Mesodermal cell (in vitro differentiated cells): ENCODE results near the gene ITGAL.

ENCODE experiments used
- H3K27ac ChIP-seq: 2 replicates; pipeline ENCODE4 v1.7.0; 2013; ENCODE audit warnings: mild to moderate bottlenecking, low read depth, low read length, moderate library complexity; ENCODE audit not compliant: severe bottlenecking
- H3K36me3 ChIP-seq: 2 replicates; pipeline ENCODE4 v1.7.1; 2013; ENCODE audit warnings: mild to moderate bottlenecking, low read length, moderate library complexity; ENCODE audit not compliant: control insufficient read depth, insufficient read depth
- H3K4me1 ChIP-seq: one replicate; pipeline ENCODE4 v1.7.1; 2013; ENCODE audit warnings: mild to moderate bottlenecking, low read length; ENCODE audit not compliant: insufficient read depth, control insufficient read depth, poor library complexity, severe bottlenecking
- H3K4me3 ChIP-seq: 2 replicates; pipeline ENCODE4 v1.7.0; 2013; ENCODE audit warnings: low read length, control low read depth, mild to moderate bottlenecking; ENCODE audit not compliant: insufficient read depth, poor library complexity, severe bottlenecking; ENCODE audit errors: extremely low read depth
- H3K9me3 ChIP-seq: 2 replicates; pipeline ENCODE4 v1.7.1; 2013; ENCODE audit warnings: mild to moderate bottlenecking, low read length, moderate library complexity; ENCODE audit not compliant: control insufficient read depth
- WGBS, 2 experiments: methylation state at CpG; one replicate each; pipeline ENCODE4 v1.1.5; 2013; ENCODE audit warnings: missing lambda C conversion rate in 2 of 2; ENCODE audit not compliant: insufficient coverage in 2 of 2; 5-methylcytosine and 5-hydroxymethylcytosine counted together

The ITGAL gene

GRCh38 chr16:30526823-30527634, 54.5 kb downstream of the ITGAL start:
- Histone ChIP-seq H3K4me3 (peak overlapping the region; percentile 70), H3K9me3 (no peaks in the 10 kb centered on the region)
- 0% methylated on average over 49 to 59 of the region's 79 CpGs for WGBS, 2 experiments

GRCh38 chr16:30527635-30528178, 55.2 kb downstream of the ITGAL start:
- H3K9me3 ChIP-seq: no peaks in the 10 kb centered on the region
- 49 to 57% methylated on average over 10 to 13 of the region's 14 CpGs for WGBS, 2 experiments
- H3K36me3 ChIP-seq: peaks cover 30% of the 10 kb centered on the region
- H3K4me3 ChIP-seq: no peak overlapping the region
- H3K4me1 ChIP-seq: peaks cover 7% of the 10 kb centered on the region
- H3K27ac ChIP-seq: peak overlapping the region; percentile 72

More at GRCh38 chr16:30526823-30527634, 54.5 kb downstream of the ITGAL start:
- Histone ChIP-seq H3K36me3 (peaks cover 23% of the 10 kb centered on the region), H3K27ac (peak overlapping the region; percentile 87), H3K4me1 (peaks cover 7% of the 10 kb centered on the region)

GRCh38 chr16:30528799-30529457, 56.4 kb downstream of the ITGAL start:
- H3K4me3 ChIP-seq: no peak overlapping the region
- 90 to 98% methylated on average over 4 of the region's 4 CpGs for WGBS, 2 experiments
- H3K36me3 ChIP-seq: peaks cover 34% of the 10 kb centered on the region
- H3K4me1 ChIP-seq: peaks cover 16% of the 10 kb centered on the region
- no peaks in the 10 kb centered on the region for H3K9me3 ChIP-seq
- no peak overlapping the region for H3K27ac ChIP-seq

GRCh38 chr16:30530163-30531037, 57.9 kb downstream of the ITGAL start:
- Histone ChIP-seq H3K36me3 (peaks cover 25% of the 10 kb centered on the region), H3K27ac (no peak overlapping the region), H3K4me1 (peaks cover 16% of the 10 kb centered on the region), H3K4me3 (no peak overlapping the region), H3K9me3 (no peaks in the 10 kb centered on the region)
- 96 to 100% methylated on average over 6 to 7 of the region's 13 CpGs for WGBS, 2 experiments

GRCh38 chr16:30532285-30533145, 60.0 kb downstream of the ITGAL start:
- Histone ChIP-seq H3K27ac (no peak overlapping the region), H3K9me3 (no peaks in the 10 kb centered on the region), H3K36me3 (peaks cover 30% of the 10 kb centered on the region), H3K4me3 (no peak overlapping the region), H3K4me1 (peaks cover 17% of the 10 kb centered on the region)
- 96 to 97% methylated on average over 47 to 53 of the region's 57 CpGs for WGBS, 2 experiments

- 85 to 90% methylated on average over 11 of the region's 11 CpGs for WGBS, 2 experiments
- no peaks in the 10 kb centered on the region for H3K9me3 ChIP-seq
- no peak overlapping the region for H3K27ac ChIP-seq
- peaks cover 12% of the 10 kb centered on the region for H3K4me1 ChIP-seq
- no peak overlapping the region for H3K4me3 ChIP-seq
- peaks cover 30% of the 10 kb centered on the region for H3K36me3 ChIP-seq
Observed at GRCh38 chr16:30533146-30533522, 60.6 kb downstream of the ITGAL start.

- Histone ChIP-seq H3K4me3 (peak overlapping the region; percentile 56), H3K4me1 (peaks cover 12% of the 10 kb centered on the region), H3K36me3 (peaks cover 30% of the 10 kb centered on the region), H3K27ac (peak overlapping the region; percentile 29), H3K9me3 (no peaks in the 10 kb centered on the region)
- 25 to 40% methylated on average over 17 to 21 of the region's 29 CpGs for WGBS, 2 experiments
Observed at GRCh38 chr16:30533748-30534367, 61.3 kb downstream of the ITGAL start.

- Histone ChIP-seq H3K4me3 (peak within 1 kb of the TSS; percentile 56), H3K27ac (peak within 1 kb of the TSS; percentile 54), H3K9me3 (no peaks in the 10 kb centered on the region), H3K4me1 (peaks cover 12% of the 10 kb centered on the region), H3K36me3 (peaks cover 30% of the 10 kb centered on the region)
- WGBS, 2 experiments: 1% methylated on average over 59 to 70 of the region's 70 CpGs
Observed at GRCh38 chr16:30534368-30535105, 62.0 kb downstream of the ITGAL start, which contains the start of gene ZNF747. ZNF747 (minus strand) TSS chr16:30534858; CDS start chr16:30534679, 179 bp downstream.
